Skeletal muscle cell (primary cell): Measurements from ENCODE around the gene GNAI2.
"Not testable (repeated sequence)": the region's sequence is repeated elsewhere in the genome, so short reads cannot be mapped to it uniquely, and the experiment has no call there.

Experiments used
- DNase-seq: peaks from one replicate; pipeline ENCODE4 v3.0.0-alpha.2; 2010; ENCODE audit warnings: low read depth
- H3K4me3 ChIP-seq: 2 replicates; pipeline ENCODE4 v1.5.1; 2011; ENCODE audit warnings: low read depth, mild to moderate bottlenecking, control low read depth, low read length, moderate library complexity

The GNAI2 gene

DNA sequence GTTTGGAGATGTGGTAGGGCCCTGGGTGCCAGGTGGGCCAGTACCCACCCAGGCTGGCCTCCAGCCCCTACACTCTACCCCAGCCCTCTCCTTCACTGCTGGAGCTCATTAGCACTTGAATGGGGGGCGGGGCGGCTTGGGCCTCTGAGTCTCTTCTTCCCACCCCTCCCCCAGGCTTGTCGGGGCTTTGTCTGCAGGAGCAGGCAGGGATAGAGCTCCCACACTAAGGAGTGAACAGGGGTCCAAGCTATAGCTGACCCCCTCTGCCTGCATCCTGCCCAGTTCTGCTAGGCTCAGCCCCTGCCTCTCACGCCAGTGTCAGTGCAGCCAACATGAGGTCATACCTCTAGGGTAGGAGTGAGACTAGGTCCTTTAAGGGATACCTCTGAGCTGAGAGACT is 5.2 kb downstream of the GNAI2 start:
- DNase-seq, result no peak

DNA sequence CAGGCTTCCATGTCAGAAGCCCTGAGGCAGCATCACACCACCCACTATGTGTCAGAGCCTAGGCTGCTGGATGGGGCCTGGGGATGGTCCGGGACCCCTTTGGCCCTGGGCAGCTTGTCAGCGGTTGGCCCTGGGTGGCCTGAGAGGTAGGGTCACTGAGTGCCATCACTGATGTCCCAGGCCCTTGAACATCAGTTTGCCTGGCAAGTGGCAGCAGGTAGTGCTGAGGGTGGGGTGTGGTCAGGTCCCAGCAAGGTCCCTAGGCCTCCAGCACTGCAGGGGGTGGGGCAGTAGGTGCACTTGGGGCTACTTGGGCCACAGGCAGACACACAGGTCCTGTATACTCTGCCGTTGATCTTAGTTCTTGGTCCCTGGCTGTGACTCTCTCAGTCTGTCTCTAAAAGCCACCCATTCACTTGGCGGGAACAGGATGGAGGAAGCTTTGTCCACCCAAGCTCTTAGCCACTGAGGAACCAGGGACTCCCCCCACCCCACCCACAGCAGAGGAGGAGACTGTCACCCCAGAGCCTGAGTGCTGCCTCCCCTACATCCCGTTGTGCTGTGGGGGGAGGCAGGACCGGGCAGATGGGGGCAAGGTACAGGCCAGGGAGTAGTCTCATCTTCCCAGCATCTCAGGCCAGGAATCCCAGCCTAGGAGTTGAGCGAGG is 5.8 kb downstream of the GNAI2 start:
- no peak for DNase-seq
- no peak overlapping the region for H3K4me3 ChIP-seq

More for the DNA sequence above, 5.2 kb downstream of the GNAI2 start:
- H3K4me3 ChIP-seq, result no peak overlapping the region

DNA sequence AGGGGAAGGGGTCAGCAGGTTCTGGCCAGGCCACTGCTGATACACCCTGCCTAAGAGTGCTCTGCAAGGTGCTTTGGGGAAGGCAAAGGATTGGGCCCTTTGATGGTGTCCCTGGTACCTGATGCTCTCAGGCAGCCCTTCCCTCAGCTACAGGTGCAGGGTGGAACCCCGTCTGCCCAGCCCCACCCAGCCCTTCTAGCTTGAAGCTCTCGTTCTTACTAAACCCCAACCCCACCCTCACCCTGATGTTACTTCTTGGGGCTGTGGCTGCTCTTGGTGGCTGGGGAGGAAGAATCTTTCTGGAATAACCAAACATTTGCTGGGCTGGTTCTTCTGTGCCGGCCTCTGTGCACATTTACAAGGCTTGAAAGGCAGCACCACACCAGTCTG is 6.4 kb downstream of the GNAI2 start:
- DNase-seq, result no peak
- no peak overlapping the region for H3K4me3 ChIP-seq

DNA sequence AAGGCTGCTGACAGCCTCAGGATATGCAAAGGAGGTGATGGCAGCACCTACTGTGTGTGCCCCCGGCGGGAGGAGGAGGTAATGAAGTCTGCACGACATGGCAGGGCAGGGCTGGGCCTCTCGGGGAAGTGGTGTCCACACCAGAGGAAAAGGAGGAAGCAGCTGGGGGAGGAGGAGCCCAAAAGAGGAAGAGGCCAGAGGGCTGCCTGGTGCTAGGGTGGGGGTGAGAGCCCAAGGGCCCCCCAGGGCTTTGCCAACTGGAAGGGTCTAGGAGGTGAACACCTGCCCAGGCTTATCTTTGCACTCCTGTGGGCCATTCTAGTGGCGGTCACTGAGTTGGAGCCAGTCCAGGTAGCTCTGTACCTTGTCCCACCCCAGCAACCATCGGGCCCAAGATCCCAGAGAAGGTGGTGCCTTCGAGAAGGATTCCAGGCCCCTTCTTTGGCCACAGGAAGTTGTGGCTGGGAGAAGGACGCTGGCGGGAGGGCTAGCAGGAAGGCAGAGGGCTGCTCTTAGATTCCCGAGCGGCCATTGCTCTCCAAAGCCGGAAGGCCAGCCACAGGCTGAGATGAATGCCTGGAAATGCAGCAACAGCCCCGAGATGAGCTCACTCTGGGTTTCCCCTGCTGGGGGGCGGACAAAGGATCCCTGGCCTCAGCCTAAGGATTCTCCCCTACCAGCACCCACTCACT is 7.0 kb downstream of the GNAI2 start:
- no peak for DNase-seq
- no peak overlapping the region for H3K4me3 ChIP-seq

DNA sequence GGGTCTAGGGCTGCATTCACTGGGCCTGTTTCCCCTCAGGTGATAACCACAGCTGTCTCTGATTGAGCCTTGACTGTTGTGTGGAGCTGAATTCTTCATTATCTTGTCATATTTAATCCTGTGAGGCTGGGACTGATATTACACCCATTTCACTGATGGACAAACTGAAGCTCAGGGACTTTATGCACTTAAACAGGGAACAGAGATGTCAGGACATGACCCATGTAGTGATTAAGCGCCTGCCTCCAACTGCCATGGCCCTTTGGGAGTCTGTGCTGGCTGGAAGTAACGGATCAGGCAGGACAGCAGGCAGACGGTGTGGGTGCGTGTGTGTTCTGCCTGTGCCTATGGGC is 7.5 kb downstream of the GNAI2 start:
- no peak for DNase-seq
- no peak overlapping the region for H3K4me3 ChIP-seq

DNA sequence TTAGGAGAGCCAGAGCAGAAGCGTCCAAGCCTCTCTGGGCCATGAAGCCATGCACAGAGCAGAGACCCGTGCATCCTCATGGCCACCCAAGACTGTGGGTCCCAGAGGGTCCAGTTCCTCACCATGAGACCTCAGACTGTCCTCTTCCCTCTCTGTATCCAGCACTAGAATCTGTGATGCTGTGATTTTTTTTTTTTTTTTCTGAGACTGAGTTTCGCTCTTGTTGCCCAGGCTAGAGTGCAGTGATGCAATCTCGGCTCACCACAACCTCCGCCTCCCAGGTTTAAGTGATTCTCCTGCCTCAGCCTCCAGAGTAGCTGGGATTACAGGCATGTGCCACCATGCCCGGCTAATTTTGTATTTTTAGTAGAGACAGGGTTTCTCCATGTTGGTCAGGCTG is 8.8 kb downstream of the GNAI2 start:
- H3K4me3 ChIP-seq, DNase-seq: not testable (repeated sequence)

DNA sequence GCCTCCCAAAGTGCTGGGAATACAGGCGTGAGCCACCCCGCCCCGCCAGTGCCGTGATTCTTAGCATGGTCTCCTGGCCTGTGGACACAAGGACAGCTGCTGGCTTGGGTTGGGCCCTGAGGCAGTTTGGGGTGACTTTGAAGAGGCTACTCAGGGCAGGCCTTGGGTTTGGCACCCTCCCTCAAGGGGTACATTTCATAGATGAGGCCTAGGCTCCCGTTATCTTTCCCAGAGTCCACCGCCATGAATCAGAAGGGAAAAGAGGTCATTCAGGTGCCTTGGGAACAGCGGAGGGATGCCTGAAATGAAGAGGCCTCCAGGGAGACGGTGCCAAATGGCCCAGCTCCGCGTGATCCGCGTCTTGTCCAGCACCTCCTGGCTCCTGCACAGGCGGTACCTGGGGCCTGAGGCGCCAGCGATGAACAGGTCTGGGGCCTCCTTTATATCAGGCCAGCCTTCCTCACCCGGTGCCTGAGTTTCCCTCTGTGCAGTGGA is 9.3 kb downstream of the GNAI2 start:
- no peak overlapping the region for H3K4me3 ChIP-seq
- DNase-seq, result no peak

DNA sequence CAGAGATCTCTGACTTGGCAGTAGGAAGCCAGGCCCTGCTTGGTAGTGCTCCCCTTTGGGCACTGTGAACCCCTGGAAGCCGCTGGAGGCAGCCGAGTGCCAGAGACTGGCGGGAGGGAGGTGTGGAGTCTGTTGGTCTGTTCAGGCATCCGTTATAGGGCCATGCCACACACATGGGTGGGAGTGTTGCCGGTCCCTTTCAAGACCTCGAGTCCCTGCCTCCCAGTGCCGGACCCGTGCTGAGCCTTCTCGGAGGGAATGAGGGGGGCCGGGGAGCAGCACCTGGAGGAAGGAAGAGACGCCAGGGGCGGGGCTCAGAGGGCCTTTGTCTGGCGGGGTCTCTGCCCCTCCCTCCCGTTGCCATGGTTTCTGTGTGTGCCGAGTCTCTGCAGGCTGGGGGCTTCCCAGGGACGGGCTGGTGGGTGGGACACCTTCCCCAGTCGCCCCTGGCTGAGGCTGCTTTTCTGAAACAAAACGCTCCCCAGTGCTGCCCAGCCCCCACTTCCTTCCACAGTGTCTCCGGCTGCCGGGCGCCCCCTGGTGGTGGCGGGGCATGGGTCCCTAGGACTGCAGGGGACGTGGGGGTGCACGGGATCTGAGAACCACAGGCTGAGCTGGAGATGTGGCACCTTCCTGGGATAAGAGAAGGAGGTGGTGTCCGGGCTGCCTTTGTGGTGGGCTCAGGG is 10.0 kb downstream of the GNAI2 start:
- DNase-seq, result no peak
- peak overlapping the region; percentile 31 for H3K4me3 ChIP-seq

DNA sequence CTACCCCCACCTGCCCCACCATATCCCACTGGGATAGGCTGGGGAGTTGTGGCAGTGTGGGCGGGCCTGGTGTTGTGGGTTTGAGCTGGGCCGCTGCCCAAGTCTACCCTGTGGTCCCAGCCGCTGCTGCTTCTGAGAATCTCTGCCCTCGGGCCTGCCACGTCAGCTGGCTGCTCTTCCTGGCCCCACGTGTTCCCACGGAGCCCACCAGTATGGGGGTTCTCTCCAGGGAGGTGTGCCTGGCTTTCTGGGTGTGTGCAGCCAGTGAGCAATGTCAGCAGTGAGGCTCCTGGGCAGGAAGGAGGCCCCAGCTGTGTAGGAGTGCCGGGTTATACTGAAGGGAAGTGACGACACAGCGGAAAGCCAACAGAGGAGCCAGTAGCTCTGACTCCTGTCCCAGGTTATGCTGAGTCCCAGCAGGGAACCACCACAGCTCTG is 10.5 kb downstream of the GNAI2 start:
- no peak overlapping the region for H3K4me3 ChIP-seq
- peak; percentile 91 for DNase-seq

DNA sequence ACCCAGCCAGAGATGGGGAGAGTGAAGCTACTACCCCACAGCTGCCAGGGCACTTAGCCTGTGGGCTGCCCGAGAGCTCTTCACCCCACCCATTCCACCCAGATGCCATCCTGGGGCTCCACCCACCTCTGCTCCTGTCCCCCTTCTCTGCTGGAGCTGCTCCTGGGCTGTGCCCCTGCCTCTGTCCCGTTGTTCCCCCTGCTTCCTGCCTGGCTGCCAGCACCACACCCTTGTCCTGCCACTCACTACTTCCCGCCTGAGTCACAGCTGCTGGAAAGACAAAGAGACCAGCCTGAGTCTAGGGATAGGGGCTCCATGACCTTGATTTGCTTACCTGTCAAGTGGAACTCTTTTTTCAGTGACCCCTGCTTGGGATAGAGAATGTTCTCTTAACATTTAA is 12.4 kb downstream of the GNAI2 start:
- no peak for DNase-seq
- H3K4me3 ChIP-seq, result no peak overlapping the region

DNA sequence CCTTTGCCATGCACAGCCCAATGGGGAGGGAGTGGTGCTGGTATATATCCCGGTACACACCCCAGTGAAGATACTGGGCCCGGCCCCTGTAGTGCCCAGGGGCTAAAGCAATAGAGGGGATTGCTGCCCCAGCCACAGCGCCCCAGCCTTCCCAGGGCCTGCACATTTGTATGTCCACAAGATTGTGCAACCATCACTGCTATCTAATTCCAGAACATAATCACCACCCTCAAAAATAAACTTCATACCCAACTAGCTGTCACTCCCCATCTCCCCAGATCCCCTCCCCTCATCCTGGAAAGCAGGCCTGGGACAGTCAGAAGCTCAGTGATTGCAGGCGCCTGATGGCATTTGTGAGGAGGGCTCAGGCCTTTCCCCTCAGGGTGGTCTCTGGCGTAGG is 13.5 kb downstream of the GNAI2 start:
- no peak for DNase-seq

DNA sequence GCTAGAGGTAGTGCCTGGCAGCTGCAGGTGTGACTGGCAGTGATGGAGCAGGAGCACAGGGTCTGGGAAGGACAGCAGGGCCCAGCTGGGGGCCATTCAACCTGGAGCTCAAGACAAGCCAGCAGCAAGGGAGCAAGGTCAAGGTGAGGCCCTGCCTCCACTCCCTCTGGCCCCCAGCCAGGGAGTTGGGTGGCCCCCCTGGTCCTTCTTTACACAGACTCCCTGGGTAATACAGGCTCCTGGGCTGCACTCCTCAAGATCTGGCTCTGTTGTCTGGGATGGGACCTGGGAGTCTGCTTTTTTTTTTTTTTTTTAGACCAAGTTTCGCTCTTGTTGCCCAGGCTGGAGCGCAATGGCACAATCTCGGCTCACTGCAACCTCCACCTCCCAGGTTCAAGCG is 14.5 kb downstream of the GNAI2 start:
- no peak for DNase-seq
- H3K4me3 ChIP-seq, result no peak overlapping the region

More for the DNA sequence above, 13.5 kb downstream of the GNAI2 start:
- H3K4me3 ChIP-seq, result no peak overlapping the region

DNA sequence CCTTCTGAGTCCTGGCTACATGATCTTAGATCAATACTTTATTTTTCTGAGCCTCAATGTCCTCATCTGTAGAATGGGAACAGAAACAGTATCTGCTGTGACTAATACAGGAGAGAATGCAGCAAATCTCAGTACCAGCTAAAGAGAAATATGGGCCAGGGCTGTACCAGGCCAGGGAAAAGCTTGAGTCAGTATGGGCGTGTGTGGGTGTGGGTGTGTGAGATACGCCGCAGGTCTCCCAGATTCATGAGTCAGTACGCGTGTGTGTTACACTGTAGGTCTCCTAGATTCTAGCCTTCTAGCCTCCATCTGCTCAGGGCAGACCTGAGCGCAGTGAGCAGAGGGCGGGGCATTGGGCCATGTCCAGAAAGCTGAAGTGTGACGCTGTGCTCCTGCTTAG is 15.2 kb downstream of the GNAI2 start:
- DNase-seq, result no peak
- no peak overlapping the region for H3K4me3 ChIP-seq

DNA sequence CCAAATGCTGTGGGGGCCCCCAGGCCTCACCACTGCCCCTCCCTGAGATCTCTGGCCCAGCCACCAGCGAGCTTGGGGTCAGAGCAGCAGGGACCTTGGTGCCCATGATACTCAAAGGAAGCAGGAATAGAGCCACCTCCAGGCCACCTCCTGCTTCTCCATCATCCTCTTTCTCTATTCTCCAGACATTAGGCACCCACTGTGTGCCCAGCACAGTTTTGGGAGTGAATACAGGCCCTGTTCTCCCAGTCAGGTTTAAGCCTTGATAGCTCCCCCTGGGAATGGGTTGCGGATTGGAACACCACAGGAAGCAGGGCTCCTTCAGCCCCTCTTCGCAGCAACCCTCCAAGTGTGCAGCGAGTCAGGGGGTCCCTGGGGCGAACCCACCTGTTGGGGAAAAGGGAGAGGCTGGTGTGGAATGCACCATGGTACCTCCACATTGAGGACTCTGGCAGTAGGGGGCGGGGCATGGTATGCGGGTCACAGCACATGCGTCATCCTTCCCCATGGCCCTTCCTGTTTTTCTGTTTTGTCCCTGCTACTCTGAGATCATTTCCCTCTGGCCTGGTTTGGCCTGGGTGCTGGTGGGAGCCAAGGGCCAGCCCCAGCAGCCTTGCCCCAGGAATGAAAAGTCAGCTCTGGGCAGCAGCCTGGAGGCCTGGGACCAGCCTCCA is 18.7 kb downstream of the GNAI2 start:
- no peak overlapping the region for H3K4me3 ChIP-seq
- no peak for DNase-seq

DNA sequence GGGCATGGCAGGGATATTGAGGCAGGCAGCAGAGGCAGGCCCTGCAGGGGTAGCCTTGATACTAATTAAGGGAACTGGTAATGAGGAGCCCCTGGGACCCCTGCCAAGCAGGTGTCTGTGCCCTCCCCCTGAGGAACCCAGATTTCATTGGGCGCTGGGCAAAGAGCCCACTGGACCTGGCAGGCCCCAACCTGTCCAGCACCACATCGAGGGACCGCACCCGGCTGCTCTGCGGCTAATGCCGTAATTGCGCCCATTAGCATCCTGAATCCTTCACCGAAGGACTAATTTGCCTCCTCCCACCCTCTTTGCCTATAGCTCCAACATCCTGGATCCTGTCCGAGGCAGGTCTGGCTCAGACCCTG is 19.2 kb downstream of the GNAI2 start:
- H3K4me3 ChIP-seq, result no peak overlapping the region
- DNase-seq, result no peak

DNA sequence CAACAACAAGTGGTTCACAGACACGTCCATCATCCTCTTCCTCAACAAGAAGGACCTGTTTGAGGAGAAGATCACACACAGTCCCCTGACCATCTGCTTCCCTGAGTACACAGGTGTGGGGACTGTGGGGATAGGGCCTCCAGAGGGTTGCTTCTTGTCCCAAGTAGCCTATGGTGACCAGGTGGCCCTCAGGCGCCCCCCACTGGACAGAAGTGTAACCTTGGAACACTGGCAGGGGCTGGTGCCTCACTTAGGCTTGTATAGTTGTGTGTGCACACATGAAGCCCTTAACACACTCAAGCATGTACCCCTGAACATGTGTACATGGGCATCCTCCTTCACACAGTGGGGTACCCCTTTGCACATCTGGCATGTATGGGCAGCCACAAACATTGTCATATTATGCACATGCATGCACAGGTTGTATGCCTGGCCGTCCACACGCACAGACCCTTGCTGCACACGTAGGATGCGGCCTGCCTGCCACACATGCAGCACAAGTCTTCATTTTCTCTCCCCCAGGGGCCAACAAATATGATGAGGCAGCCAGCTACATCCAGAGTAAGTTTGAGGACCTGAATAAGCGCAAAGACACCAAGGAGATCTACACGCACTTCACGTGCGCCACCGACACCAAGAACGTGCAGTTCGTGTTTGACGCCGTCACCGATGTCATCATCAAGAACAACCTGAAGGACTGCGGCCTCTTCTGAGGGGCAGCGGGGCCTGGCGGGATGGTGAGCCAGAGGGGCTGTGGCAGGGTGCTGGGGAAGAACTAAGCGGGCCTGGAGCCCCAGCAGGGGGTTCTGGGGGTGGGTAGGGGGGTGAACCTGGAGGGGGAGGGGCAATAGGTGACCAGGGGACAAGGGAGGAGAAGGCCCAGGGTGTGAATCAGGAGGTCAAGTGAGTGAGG is 21.2 kb downstream of the GNAI2 start:
- no peak overlapping the region for H3K4me3 ChIP-seq
- no peak for DNase-seq

DNA sequence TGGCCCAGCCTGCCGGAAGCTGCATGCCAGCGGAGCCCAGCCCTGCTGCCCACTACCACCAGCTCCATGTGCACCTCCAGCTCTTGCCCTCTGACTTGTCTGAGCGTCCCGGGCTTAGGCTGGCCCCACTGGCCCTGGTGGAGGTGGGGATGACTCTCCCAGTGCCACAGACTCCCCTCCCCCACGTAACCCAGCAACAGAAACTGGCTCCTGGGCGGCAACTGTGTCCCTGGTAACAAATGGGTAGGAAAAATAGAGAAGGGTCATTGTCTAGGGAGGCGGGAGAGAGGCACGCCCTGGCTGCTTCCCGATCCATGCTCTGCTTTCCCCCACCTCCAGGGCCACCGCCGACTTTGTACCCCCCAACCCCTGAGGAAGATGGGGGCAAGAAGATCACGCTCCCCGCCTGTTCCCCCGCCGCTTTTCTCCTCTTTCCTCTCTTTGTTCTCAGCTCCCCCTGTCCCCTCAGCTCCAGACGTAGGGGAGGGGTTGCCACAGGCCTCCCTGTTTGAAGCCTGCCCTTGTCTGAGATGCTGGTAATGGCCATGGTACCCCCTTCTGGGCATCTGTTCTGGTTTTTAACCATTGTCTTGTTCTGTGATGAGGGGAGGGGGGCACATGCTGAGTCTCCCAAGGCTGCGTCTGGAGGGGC is 22.2 kb downstream of the GNAI2 start:
- no peak for DNase-seq
- no peak overlapping the region for H3K4me3 ChIP-seq

DNA sequence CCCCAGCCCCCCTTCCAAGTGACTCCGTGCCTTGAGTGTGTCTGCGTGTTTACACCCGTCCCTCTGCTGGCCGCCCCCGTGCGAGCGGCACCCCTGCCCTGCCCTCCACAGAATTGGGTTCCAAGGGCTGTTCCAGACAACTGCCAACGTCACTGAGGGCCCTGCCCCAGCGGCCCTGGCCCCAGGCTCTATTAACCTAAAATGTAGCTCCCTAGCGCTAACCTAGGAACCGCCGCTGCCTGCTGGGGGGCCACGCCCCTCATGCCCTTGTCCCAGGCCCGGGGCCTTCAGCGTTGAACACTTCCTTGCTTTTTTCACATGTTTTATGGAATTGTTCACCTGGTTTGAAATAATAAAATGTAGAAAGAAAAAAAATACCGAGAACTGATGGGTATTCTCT is 23.0 kb downstream of the GNAI2 start:
- no peak for DNase-seq
- H3K4me3 ChIP-seq, result no peak overlapping the region
